Activated gamma-delta T cell treated with Interleukin-2 at 50 U/mL for 16 hours (primary cell): ENCODE data around the gene MSX1.

Source experiments
- DNase-seq: peaks from one replicate; pipeline ENCODE4 v3.0.0-alpha.2; 2020

MSX1 gene

GRCh38 chr4:4858527-4859324, 739 bp upstream of the MSX1 start:
- no peak for DNase-seq

- no peak for DNase-seq
These were observed 534 bp downstream of the MSX1 start for GRCh38 chr4:4859799-4860599.

DNA sequence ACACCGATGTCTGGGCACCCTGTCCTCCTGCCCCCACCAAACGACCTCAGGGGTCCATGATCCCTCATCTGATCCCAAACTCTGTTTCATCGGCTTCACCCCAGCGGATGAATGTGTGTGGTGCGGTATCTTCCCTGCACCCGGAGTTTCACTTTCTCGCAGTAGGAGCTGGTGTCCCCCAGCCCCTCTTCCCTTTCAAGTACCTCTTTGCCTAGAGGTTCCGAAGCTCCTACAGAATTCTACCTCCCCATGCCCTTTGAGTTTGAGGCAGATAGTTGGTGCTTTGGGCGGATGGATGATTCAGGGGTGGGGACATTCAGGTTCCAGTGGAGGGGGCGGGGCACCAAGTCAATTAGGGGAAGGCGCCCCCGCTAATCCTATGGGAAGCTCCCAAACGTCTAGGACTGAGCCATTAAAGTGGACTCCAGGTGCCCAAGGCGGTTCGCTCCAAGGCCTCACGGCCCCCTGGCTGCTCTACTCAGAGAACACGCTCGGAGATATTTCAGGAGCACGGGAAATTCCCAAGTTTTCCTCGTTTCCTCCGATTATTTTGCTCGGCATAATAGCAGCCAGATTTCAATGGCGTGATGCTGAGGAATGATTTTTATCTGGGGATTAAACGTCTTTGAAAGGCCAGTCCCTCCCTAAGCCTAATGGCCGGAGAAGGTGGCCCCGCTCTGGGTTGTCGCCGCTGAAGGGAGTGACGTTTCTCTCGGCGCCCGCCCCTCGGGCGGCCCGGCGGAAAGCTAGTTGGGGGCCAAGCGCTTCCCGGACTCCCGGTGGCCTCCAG, 1.3 kb downstream of the MSX1 start:
- no peak for DNase-seq

DNA sequence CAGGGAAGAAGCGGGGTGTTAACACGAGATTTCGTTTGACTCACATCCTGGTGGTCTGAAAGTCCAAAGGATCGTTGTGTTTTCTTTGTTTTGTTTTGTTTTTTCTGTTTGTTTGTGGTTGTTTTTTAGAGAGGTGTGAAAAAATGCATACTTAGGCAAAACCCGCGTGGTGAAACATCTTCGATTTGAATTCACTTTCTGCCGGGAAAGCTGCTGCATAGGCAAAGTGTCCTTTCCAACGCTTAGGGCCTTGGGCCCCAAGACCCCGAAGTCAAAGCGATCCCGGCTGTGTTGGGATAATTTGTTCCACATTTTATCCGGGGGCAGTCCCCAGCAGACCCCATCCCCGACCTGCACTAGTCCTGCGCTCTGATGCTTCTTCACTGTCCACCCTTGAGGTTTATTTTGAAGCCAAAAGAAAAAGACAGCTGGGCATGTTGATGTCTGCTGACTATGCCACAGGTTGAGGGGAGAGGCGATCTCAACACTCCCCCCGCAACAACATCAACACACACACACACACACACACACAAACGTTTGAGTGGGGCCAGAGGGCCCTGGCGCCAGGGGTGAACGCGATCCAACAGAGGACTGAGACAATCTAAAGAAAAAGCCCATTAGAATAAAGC, 2.0 kb downstream of the MSX1 start:
- DNase-seq: no peak

GRCh38 chr4:4862071-4862551, 2.6 kb downstream of the MSX1 start:
- DNase-seq: no peak

GRCh38 chr4:4862665-4863482, 3.4 kb downstream of the MSX1 start:
- no peak for DNase-seq

- DNase-seq: no peak
These were observed 5.0 kb downstream of the MSX1 start for GRCh38 chr4:4864443-4864939.

GRCh38 chr4:4864940-4865704, 5.7 kb downstream of the MSX1 start:
- no peak for DNase-seq

DNA sequence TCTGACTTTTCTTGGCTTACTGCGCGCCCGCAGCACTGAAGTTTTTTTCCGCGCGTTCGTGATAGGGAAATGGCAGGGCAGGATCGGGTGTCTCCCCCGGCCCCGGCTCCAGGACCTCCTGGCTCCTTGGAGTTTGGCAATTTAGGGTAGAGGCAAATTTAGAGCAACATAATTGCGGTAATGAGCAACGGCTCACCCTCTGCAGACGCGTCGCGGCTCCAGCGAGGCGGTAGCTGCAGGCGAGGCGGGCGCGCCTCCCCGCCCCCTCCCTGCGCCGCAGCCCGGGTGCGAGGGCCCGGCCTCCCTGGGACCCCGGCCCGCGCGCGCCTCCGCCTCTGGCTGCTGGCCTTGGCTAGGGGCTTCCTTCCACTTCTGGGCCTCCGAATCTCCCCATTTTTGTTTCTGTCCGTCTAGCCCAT, 6.2 kb downstream of the MSX1 start:
- no peak for DNase-seq

- no peak for DNase-seq
These were observed 6.8 kb downstream of the MSX1 start for GRCh38 chr4:4866124-4866865.

GRCh38 chr4:4866866-4867374, 7.5 kb downstream of the MSX1 start:
- no peak for DNase-seq

DNA sequence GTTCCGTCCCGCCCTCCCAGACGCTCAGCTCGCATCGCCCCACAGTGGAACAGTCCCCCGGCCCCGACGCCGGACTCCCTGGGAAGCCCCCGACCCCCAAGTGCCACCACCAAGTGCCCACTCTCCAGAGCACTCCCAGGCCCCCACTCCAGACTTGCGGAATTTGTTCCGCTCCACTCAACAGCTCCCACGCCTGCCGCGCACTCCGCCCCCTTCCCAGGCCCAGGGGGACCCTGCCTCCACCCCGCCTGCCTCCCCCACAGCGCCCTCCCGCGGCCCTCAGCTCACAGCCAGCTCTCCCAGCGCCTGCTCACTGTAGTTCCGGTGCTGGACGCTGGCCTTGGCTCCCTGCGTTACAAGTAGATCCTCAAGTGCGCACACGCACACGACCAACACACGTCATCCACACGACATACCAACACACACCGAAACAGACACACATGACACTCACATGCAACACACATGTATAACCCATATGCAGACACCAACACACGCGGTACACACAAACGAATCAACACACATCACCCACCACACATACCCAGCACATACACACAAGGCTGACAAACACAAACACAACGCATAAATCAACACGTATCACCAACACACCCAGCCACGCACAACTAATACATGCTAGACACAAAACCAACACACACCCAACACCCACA, 8.0 kb downstream of the MSX1 start:
- no peak for DNase-seq

DNA sequence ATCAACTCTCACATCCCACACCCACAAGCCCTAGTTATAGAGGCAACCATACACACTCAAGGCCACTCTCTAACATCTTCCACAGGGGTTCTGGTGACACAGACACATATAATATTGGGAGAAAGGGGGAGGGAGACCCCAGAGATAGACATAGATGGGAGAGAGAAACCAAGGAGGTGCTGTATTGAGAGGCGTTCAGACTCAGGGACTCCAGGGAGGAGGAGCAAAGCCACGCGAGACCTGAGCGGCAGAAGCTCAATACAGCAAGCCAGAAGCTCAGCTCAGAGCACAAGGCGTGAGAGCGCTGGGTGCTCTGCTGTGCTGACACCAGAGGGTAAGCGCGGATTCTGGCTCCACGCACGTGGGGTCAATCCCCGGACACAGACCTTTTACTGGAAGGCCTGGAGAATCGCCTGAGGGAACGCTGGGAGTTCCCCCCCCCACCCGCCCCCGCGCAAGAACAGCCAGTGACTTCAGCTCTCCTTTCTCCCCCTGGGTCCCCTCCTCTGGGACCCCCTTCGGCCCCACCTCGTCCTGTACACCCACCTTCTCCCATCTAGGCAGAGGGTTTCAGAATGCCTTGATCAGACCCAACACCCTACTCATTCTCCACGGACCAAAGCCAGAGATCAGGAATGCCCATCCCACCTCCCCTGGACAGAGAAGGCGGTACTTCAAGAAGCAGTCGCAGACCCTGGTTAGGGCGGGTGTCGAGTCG, 8.7 kb downstream of the MSX1 start:
- DNase-seq: no peak

- no peak for DNase-seq
These were observed 9.6 kb downstream of the MSX1 start for GRCh38 chr4:4868758-4869723.

DNA sequence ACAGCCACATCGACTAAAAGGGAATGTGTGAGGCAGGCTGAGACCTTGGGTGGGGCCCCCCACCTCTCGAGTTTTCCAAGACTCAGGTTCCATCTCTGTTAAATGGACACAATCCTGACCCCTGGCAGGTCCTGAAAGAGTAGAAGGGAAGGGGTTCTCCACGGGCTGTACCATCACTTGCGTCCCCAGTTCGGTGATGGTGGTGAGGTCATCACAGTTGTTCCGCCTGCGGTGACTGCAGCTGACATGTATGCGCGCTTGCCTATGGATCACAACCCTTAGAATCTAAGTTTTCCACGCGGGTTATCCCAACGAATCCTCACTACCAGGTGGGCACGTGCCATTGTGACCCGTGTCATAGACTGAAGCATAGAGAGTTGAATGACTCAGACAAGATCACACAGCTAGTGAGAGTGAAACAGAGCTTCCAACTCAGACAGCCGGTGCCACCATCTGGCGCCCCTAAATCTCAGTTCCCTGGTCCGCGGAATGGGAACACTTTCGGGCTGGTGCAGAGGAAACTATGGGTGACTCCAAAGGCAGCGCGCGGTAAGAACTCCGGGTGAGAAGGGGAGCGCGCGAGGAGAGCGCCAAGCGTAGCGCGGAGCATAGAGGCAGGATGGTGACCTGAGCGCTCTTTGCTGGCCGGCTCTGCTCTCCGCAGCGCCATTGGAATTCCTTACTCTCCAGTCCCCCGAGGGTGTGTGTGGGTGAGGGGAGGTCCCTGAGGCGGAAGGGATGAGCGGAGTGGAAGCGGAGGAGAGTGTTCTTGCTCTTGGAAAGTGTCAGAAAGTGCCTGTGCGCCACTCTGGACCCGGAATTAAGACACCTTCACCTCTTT, 10.5 kb downstream of the MSX1 start:
- no peak for DNase-seq

GRCh38 chr4:4870576-4871241, 11.2 kb downstream of the MSX1 start:
- no peak for DNase-seq
